K562 (cell line): Measurements from ENCODE around the gene VASH2. TPM values are rescaled to one million over a fixed set of nuclear protein-coding genes. Genes with fewer than 3 reads are reported as not detected.

Experiments
- ATAC-seq: fragments of 200-7000 bp; cut with Tn5 transposase; 3 replicates; pipeline ENCODE4 v1.9.1; 2020; ENCODE audit warnings: moderate library complexity
- BruUV-seq: library from RNA; stranded (reverse); fragments of 400-500 nt; replicated peaks from 2 replicates; lab custom pipeline; 2021; lab: Mats Ljungman, UMichigan
- CTCF ChIA-PET: fragments of 300-600 bp; formaldehyde crosslinking; extraction: SDS; loops from one replicate; lab custom pipeline; 2021; ENCODE audit warnings: low intra/inter-chr PET ratio; lab: Yijun Ruan, JAX
- POLR2A ChIA-PET: fragments of 300-600, 350-650 bp; sonication (Branson Sonifier 250); formaldehyde crosslinking; extraction: SDS; loops from one replicate; lab custom pipeline; 2021; ENCODE audit warnings: antibody characterized with exemption, inconsistent platforms; lab: Yijun Ruan, JAX
- DNase-seq, 4 experiments: peaks; one replicate each; pipeline versions ENCODE4 v3.0.0 to v3.0.0-alpha.2; 2011 to 2018; ENCODE audit warnings: low spot score in 3 of 4, mixed read lengths in 3 of 4; ENCODE audit errors: extremely low read depth in 1 of 4
- FAIRE-seq: peaks from 2 replicates; lab custom pipeline; 2011; peaks lifted over from hg19 to GRCh38; lab: Jason Lieb, UNC
- H2AFZ ChIP-seq: 2 replicates; pipeline ENCODE4 v1.6.0; 2011; ENCODE audit warnings: low read depth, low read length, control low read depth, inconsistent platforms
- H3K27ac ChIP-seq: fragments of 200-600 bp; 3 replicates; pipeline ENCODE4 v1.8.0; 2011; ENCODE audit warnings: low read depth, mild to moderate bottlenecking, control low read depth, inconsistent platforms, low read length, moderate library complexity, mixed read lengths; ENCODE audit errors: extremely low read depth
- H3K27me3 ChIP-seq, 2 experiments: fragments of 300-600 bp in 1 of 2; 2 replicates in 1 of 2; 3 replicates in 1 of 2; pipeline versions ENCODE4 v1.6.0 to v1.8.0; 2011; ENCODE audit warnings: inconsistent platforms in 2 of 2, low read length in 2 of 2, mild to moderate bottlenecking in 1 of 2, mixed read lengths in 1 of 2, moderate library complexity in 1 of 2; ENCODE audit not compliant: control insufficient read depth in 2 of 2, insufficient read depth in 2 of 2
- H3K36me3 ChIP-seq: fragments of 300-600 bp; 3 replicates; pipeline ENCODE4 v1.8.0; 2011; ENCODE audit warnings: mild to moderate bottlenecking, low read length, inconsistent platforms; ENCODE audit not compliant: control insufficient read depth, insufficient read depth
- H3K4me1 ChIP-seq, 2 experiments: fragments of 200-600 bp in 1 of 2; replicated peaks in 1 of 2; 2 replicates in 1 of 2; 3 replicates in 1 of 2; pipeline versions ENCODE4 v1.5.1 to v1.8.0; 2011; ENCODE audit warnings: inconsistent platforms in 2 of 2, low read length in 2 of 2, mild to moderate bottlenecking in 1 of 2, mixed read lengths in 1 of 2, moderate library complexity in 1 of 2; ENCODE audit not compliant: control insufficient read depth in 2 of 2, insufficient read depth in 2 of 2
- H3K4me2 ChIP-seq: 2 replicates; pipeline ENCODE4 v1.6.1; 2011; ENCODE audit warnings: low read length, control low read depth, inconsistent platforms, mixed read lengths; ENCODE audit not compliant: insufficient read depth
- H3K4me3 ChIP-seq: fragments of 200-600 bp; sonication (generic), shearing (Covaris generic); 2 replicates; pipeline ENCODE4 v1.5.1; 2016; ENCODE audit warnings: control low read depth, inconsistent platforms
- H3K79me2 ChIP-seq: fragments of 200-600 bp; 3 replicates; pipeline ENCODE4 v1.8.0; 2011; ENCODE audit warnings: low read length, inconsistent platforms; ENCODE audit not compliant: control insufficient read depth, insufficient read depth
- H3K9ac ChIP-seq, 2 experiments: 2 replicates each; pipeline versions ENCODE4 v1.6.0 to v1.6.1; 2011; ENCODE audit warnings: low read depth in 2 of 2, low read length in 2 of 2, control low read depth in 1 of 2, inconsistent platforms in 1 of 2, mild to moderate bottlenecking in 1 of 2, mixed read lengths in 1 of 2; ENCODE audit not compliant: insufficient read depth in 1 of 2
- H3K9me1 ChIP-seq: one replicate; pipeline ENCODE4 v1.6.0; 2011; ENCODE audit warnings: inconsistent platforms, mild to moderate bottlenecking, low read length, moderate library complexity; ENCODE audit not compliant: control insufficient read depth, insufficient read depth
- H3K9me3 ChIP-seq: replicated peaks from 2 replicates; pipeline ENCODE4 v1.5.1; 2011; ENCODE audit warnings: low read depth, low read length, inconsistent platforms; ENCODE audit not compliant: control insufficient read depth, insufficient read depth
- H4K20me1 ChIP-seq: replicated peaks from 2 replicates; pipeline ENCODE4 v1.6.1; 2011; ENCODE audit warnings: low read length, inconsistent platforms, mixed read lengths; ENCODE audit not compliant: control insufficient read depth, insufficient read depth
- ATF1 ChIP-seq, 2 experiments: fragments of 450-650 bp in 1 of 2; IDR thresholded peaks; 2 replicates each; pipeline ENCODE4 v1.6.1; 2016; ENCODE audit warnings: missing compliant biosample characterization in 1 of 2, missing genetic modification characterization in 1 of 2
- KAT2B ChIP-seq: IDR thresholded peaks from one replicate; pipeline ENCODE4 v1.6.1; 2012; ENCODE audit warnings: low read depth, mild to moderate bottlenecking, control low read depth, inconsistent platforms, low read length, moderate library complexity
- MAFG ChIP-seq: fragments of 450-650 bp; conservative IDR thresholded peaks from 2 replicates; pipeline ENCODE4 v1.6.1; 2016; ENCODE audit warnings: missing genetic modification characterization, missing compliant biosample characterization
- MAZ ChIP-seq, 2 experiments: fragments of 450-650 bp in 1 of 2; sonication (generic) in 1 of 2; formaldehyde crosslinking; IDR thresholded peaks in 1 of 2; conservative IDR thresholded peaks in 1 of 2; 2 replicates each; pipeline versions ENCODE4 v1.4.0 to v1.5.0; 2020; ENCODE audit warnings: mild to moderate bottlenecking in 1 of 2, missing genetic modification reagents in 1 of 2
- NR4A1 ChIP-seq, 2 experiments: fragments of 250-450 bp in 1 of 2; fragments of 450-650 bp in 1 of 2; sonication (Bioruptor Pico) in 1 of 2; IDR thresholded peaks; 2 replicates each; pipeline versions ENCODE4 v1.4.0 to v1.6.1; 2016 to 2020; ENCODE audit warnings: mild to moderate bottlenecking in 2 of 2, missing compliant biosample characterization in 1 of 2, missing genetic modification characterization in 1 of 2, moderate library complexity in 1 of 2
- POLR3G ChIP-seq: IDR thresholded peaks from 2 replicates; pipeline ENCODE4 v1.6.1; 2011; ENCODE audit not compliant: insufficient read length, insufficient replicate concordance; ENCODE audit errors: extremely low read depth
- PTRF ChIP-seq: fragments of 450-650 bp; IDR thresholded peaks from 2 replicates; pipeline ENCODE4 v1.6.1; 2016; ENCODE audit warnings: mild to moderate bottlenecking, missing genetic modification characterization, missing compliant biosample characterization
- XRCC4 ChIP-seq: IDR thresholded peaks from one replicate; pipeline ENCODE4 v1.6.1; 2011; ENCODE audit not compliant: insufficient read depth, insufficient read length; ENCODE audit errors: extremely low read depth
- ZBTB8A ChIP-seq: fragments of 450-650 bp; IDR thresholded peaks from 2 replicates; pipeline ENCODE4 v1.6.1; 2018; ENCODE audit warnings: mild to moderate bottlenecking, moderate library complexity; ENCODE audit not compliant: partially characterized antibody
- ZNF3 ChIP-seq: fragments of 250-450 bp; sonication (Bioruptor Pico); IDR thresholded peaks from 2 replicates; pipeline ENCODE4 v1.5.0; 2021; ENCODE audit warnings: mild to moderate bottlenecking, moderate library complexity
- ZNF324 ChIP-seq: fragments of 250-450 bp; sonication (Bioruptor Pico); IDR thresholded peaks from 2 replicates; pipeline ENCODE4 v1.4.0; 2020; ENCODE audit warnings: mild to moderate bottlenecking
- WGBS: fragments of 100-300 bp; shearing (Covaris generic); methylation state at CpG from one replicate; pipeline ENCODE4 v1.1.6; 2016; ENCODE audit warnings: low coverage, mixed read lengths; ENCODE audit not compliant: insufficient coverage; ENCODE audit errors: missing lambda C conversion rate; 5-methylcytosine and 5-hydroxymethylcytosine counted together
- in situ Hi-C: fragments of 300-500 bp; cut with MboI; formaldehyde crosslinking; loops from 4 replicates; pipeline ENCODE4 v1.15.0; 2018; ENCODE audit warnings: inconsistent platforms, mixed read lengths
- intact Hi-C: fragments of 100-400 bp; cut with micrococcal nuclease; formaldehyde crosslinking; loops from 2 replicates; pipeline ENCODE4 v1.14.2; 2022
- polyA plus RNA-seq, 8 experiments: library from polyadenylated mRNA; depleted of rRNA in 4 of 8; stranded (reverse) in 5 of 8; unstranded in 3 of 8; fragments of >200 nt; fragmentation: Nextera tagmentation in 2 of 8; fragmentation: Illumina TruSeq in 1 of 8; extraction: Ambion mirVana in 2 of 8; extraction: Trizol in 1 of 8; gene quantifications; 2 replicates each; pipeline versions ENCODE4 v1.2.1 to v1.2.3, GENCODE V29; 2011 to 2014; ENCODE audit warnings: inconsistent platforms in 1 of 8, missing spikeins in 1 of 8
- total RNA-seq, 7 experiments: library from RNA; depleted of rRNA in 6 of 7; stranded (reverse); fragments of >200 nt in 6 of 7; fragmentation: Illumina TruSeq in 2 of 7; extraction: Trizol in 2 of 7; gene quantifications; 2 replicates each; pipeline versions ENCODE4 v1.2.1 to v1.2.3, GENCODE V29; 2011 to 2021; ENCODE audit warnings: low replicate concordance in 1 of 7
- TF ChIP-seq, protein P1 (sequence below): fragments of 250-450 bp; sonication (Bioruptor Pico); IDR thresholded peaks from 2 replicates; pipeline ENCODE4 v1.5.0; 2022; ENCODE audit warnings: mild to moderate bottlenecking
- TF ChIP-seq, protein P2 (sequence below): fragments of 450-650 bp; IDR thresholded peaks from 2 replicates; pipeline ENCODE4 v1.6.1; 2018; ENCODE audit warnings: mild to moderate bottlenecking, low read depth; ENCODE audit not compliant: partially characterized antibody

The VASH2 gene
- total and polyA plus RNA-seq, 9 of the 15 experiments (the other 6 are each of a cell fraction or from before 2014, with no cell fraction given): 0.04 to 0.40 (median 0.10) TPM; not detected in 1

DNA sequence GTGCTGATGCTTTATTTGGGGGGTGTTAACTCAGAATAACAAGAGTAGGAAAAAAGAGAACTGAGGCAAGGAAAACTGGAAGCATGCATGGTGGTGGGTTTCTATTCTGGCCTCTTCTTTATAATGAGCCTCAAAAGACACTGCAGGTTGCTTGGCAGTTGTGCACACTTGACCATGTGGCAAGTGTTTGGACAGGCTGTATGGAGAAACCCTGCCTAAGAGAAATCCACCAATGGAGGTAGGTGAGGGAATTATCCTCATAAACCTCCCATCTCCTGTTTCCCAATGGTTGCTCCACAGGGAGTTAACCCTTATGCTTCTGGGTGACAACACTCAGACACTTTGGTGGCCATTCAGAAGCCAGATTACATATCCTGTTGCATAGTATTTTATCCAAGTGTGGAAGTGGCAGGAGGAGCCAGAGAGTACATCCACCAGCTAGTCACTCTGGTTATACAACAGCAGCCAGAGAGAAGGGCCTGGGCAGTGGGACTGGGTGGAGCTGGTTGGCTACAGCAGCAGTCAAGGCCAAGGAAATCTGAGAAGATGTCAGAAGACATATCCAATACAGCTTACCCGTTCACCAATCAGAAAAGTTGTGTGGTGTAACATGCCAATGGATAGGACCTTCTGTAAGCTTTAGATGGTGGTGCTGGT, 16.4 kb upstream of the VASH2 start:
- ATAC-seq: no peak
- no TSS peak for BruUV-seq
- in situ Hi-C loops (no loop called here), intact Hi-C loops (no loop called here)
- Histone ChIP-seq H3K27ac (no peak overlapping the region), H3K36me3 (no peaks in the 10 kb centered on the region), H3K9me1 (no peaks in the 10 kb centered on the region), H3K4me2 (no peak overlapping the region), H3K4me1 (peaks cover 0 to 2% of the 10 kb centered on the region in 2 experiments; a peak in 1 of 5 replicates), H3K4me3 (no peak overlapping the region), H3K27me3 (no peaks in the 10 kb centered on the region), H4K20me1 (no peaks in the 10 kb centered on the region), H3K9ac (no peak overlapping the region), H3K9me3 (no peaks in the 10 kb centered on the region), H3K79me2 (no peaks in the 10 kb centered on the region), H2AFZ (no peak overlapping the region)
- ChIA-PET CTCF (interaction anchor here (0.6 kb wide), 1 partner anchor 38 kb away, joined by 3 read pairs; no protein-coding TSS in a partner anchor), POLR2A (interaction anchor here (1.0 kb wide), 2 partner anchors 8 to 10 kb away, joined by 3 read pairs; no protein-coding TSS in a partner anchor)
- WGBS: 0% methylated on average over 1 of the region's 1 CpG
- no peak for DNase-seq
- FAIRE-seq: no peak
- TF ChIP-seq, protein P1, sequence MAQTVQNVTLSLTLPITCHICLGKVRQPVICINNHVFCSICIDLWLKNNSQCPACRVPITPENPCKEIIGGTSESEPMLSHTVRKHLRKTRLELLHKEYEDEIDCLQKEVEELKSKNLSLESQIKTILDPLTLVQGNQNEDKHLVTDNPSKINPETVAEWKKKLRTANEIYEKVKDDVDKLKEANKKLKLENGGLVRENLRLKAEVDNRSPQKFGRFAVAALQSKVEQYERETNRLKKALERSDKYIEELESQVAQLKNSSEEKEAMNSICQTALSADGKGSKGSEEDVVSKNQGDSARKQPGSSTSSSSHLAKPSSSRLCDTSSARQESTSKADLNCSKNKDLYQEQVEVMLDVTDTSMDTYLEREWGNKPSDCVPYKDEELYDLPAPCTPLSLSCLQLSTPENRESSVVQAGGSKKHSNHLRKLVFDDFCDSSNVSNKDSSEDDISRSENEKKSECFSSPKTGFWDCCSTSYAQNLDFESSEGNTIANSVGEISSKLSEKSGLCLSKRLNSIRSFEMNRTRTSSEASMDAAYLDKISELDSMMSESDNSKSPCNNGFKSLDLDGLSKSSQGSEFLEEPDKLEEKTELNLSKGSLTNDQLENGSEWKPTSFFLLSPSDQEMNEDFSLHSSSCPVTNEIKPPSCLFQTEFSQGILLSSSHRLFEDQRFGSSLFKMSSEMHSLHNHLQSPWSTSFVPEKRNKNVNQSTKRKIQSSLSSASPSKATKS: no peak
- TF ChIP-seq XRCC4: no peak
- TF ChIP-seq, protein P2, sequence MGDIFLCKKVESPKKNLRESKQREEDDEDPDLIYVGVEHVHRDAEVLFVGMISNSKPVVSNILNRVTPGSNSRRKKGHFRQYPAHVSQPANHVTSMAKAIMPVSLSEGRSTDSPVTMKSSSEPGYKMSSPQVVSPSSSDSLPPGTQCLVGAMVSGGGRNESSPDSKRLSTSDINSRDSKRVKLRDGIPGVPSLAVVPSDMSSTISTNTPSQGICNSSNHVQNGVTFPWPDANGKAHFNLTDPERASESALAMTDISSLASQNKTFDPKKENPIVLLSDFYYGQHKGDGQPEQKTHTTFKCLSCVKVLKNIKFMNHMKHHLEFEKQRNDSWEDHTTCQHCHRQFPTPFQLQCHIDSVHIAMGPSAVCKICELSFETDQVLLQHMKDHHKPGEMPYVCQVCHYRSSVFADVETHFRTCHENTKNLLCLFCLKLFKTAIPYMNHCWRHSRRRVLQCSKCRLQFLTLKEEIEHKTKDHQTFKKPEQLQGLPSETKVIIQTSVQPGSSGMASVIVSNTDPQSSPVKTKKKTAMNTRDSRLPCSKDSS: no peak
- no peak for TF ChIP-seq MAZ (CRISPR knock-in tag; conservative IDR thresholded peaks at IDR 0.05 in 1 of 2, IDR thresholded peaks at IDR 0.05 in 1 of 2)
- TF ChIP-seq POLR3G: no peak
- TF ChIP-seq NR4A1 (CRISPR knock-in tag; IDR thresholded peaks at IDR 0.05): no peak
- TF ChIP-seq NR4A1 (tag; IDR thresholded peaks at IDR 0.05): no peak
- no peak for TF ChIP-seq KAT2B
- TF ChIP-seq ZBTB8A: no peak
- TF ChIP-seq ZNF324 (CRISPR knock-in tag): no peak
- TF ChIP-seq MAFG (tag): no peak
- no peak for TF ChIP-seq ATF1 (CRISPR knock-in tag; IDR thresholded peaks at IDR 0.05)
- TF ChIP-seq ATF1 (tag; IDR thresholded peaks at IDR 0.05): no peak
- TF ChIP-seq PTRF (tag): no peak
- TF ChIP-seq ZNF3 (CRISPR knock-in tag): no peak
